Trophoblast cell (in vitro differentiated cells and primary cell): ENCODE data around the gene ZNF543.

Experiments
- DNase-seq, 2 donors: peaks; one replicate each; pipeline ENCODE4 v3.0.0-alpha.2; 2016
- H2AFZ ChIP-seq: 2 replicates; pipeline ENCODE4 v1.6.1; 2013; ENCODE audit warnings: low read length, moderate library complexity, mild to moderate bottlenecking; ENCODE audit not compliant: insufficient read depth, poor library complexity
- H2AK5ac ChIP-seq: 2 replicates; pipeline ENCODE4 v1.6.1; 2013; ENCODE audit warnings: mild to moderate bottlenecking, low read length
- H2BK120ac ChIP-seq: 2 replicates; pipeline ENCODE4 v1.6.1; 2013; ENCODE audit warnings: low read length, mild to moderate bottlenecking, moderate library complexity; ENCODE audit not compliant: insufficient read depth, poor library complexity
- H2BK12ac ChIP-seq: 2 replicates; pipeline ENCODE4 v1.6.1; 2013; ENCODE audit warnings: mild to moderate bottlenecking, low read length, moderate library complexity
- H2BK5ac ChIP-seq: 2 replicates; pipeline ENCODE4 v1.6.1; 2013; ENCODE audit warnings: low read length, low read depth, moderate library complexity, mild to moderate bottlenecking; ENCODE audit not compliant: poor library complexity
- H3K14ac ChIP-seq: 2 replicates; pipeline ENCODE4 v1.6.1; 2013; ENCODE audit warnings: mild to moderate bottlenecking, low read length
- H3K18ac ChIP-seq: 2 replicates; pipeline ENCODE4 v1.6.1; 2013; ENCODE audit warnings: mild to moderate bottlenecking, low read length
- H3K23ac ChIP-seq: 2 replicates; pipeline ENCODE4 v1.6.1; 2013; ENCODE audit warnings: low read length
- H3K27ac ChIP-seq: 2 replicates; pipeline ENCODE4 v1.5.1; 2013; ENCODE audit warnings: low read depth, mild to moderate bottlenecking, inconsistent platforms, low read length, moderate library complexity
- H3K27me3 ChIP-seq: 2 replicates; pipeline ENCODE4 v1.6.1; 2013; ENCODE audit warnings: inconsistent platforms, mild to moderate bottlenecking, low read length, moderate library complexity; ENCODE audit not compliant: insufficient read depth
- H3K36me3 ChIP-seq, 2 experiments: 1 replicate in 1 of 2; 2 replicates in 1 of 2; pipeline ENCODE4 v1.6.1; 2013; ENCODE audit warnings: low read length in 2 of 2, mild to moderate bottlenecking in 2 of 2, moderate library complexity in 1 of 2; ENCODE audit not compliant: insufficient read depth in 2 of 2, control insufficient read depth in 1 of 2
- H3K4ac ChIP-seq: 2 replicates; pipeline ENCODE4 v1.6.1; 2013; ENCODE audit warnings: low read depth, mild to moderate bottlenecking, low read length, moderate library complexity
- H3K4me1 ChIP-seq, 2 experiments: 1 replicate in 1 of 2; 2 replicates in 1 of 2; pipeline ENCODE4 v1.6.1; 2013; ENCODE audit warnings: low read length in 2 of 2, mild to moderate bottlenecking in 2 of 2, moderate library complexity in 1 of 2; ENCODE audit not compliant: insufficient read depth in 2 of 2, control insufficient read depth in 1 of 2
- H3K4me2 ChIP-seq: 2 replicates; pipeline ENCODE4 v1.6.1; 2013; ENCODE audit warnings: inconsistent platforms, mild to moderate bottlenecking, low read length, moderate library complexity
- H3K4me3 ChIP-seq: 2 replicates; pipeline ENCODE4 v1.5.1; 2013; ENCODE audit warnings: mild to moderate bottlenecking, low read depth, low read length, inconsistent platforms
- H3K79me1 ChIP-seq: one replicate; pipeline ENCODE4 v1.6.1; 2013; ENCODE audit warnings: low read length
- H3K79me2 ChIP-seq: 2 replicates; pipeline ENCODE4 v1.6.1; 2013; ENCODE audit warnings: low read length, mild to moderate bottlenecking; ENCODE audit not compliant: control insufficient read depth, insufficient read depth, poor library complexity
- H3K9ac ChIP-seq: 2 replicates; pipeline ENCODE4 v1.6.1; 2013; ENCODE audit warnings: mild to moderate bottlenecking, low read length
- H3K9me3 ChIP-seq: 2 replicates; pipeline ENCODE4 v1.6.1; 2013; ENCODE audit warnings: low read depth, mild to moderate bottlenecking, control low read depth, inconsistent platforms, low read length; ENCODE audit not compliant: insufficient read depth
- H4K12ac ChIP-seq: 2 replicates; pipeline ENCODE4 v1.6.1; 2013; ENCODE audit warnings: low read depth, mild to moderate bottlenecking, low read length, moderate library complexity
- H4K8ac ChIP-seq: 2 replicates; pipeline ENCODE4 v1.6.1; 2013; ENCODE audit warnings: low read depth, mild to moderate bottlenecking, low read length, moderate library complexity
- H4K91ac ChIP-seq: one replicate; pipeline ENCODE4 v1.6.1; 2013; ENCODE audit warnings: low read depth, mild to moderate bottlenecking, low read length, moderate library complexity
- WGBS: extraction: QIAGEN DNeasy Blood & Tissue Kit; methylation state at CpG from one replicate; pipeline ENCODE4 v1.1.7; 2013; ENCODE audit warnings: missing lambda C conversion rate; ENCODE audit not compliant: insufficient read length, insufficient coverage; ENCODE audit errors: extremely low coverage; 5-methylcytosine and 5-hydroxymethylcytosine counted together

Gene ZNF543

DNA sequence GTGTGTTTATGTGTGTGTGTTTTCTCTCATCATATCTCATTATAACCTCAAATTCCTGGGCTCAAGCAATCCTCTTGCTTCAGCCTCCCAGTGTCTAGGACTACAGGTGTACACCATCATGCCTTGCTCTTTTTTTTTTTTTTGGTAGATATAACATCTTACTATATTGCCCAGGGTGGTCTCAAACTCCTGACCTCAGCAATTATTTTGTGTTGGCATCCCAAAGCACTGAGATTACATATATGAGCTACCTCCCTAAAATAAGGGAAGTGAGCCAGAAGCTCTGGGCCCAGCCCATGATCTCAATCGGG lies 448 bp upstream of the ZNF543 start:
- Histone ChIP-seq H4K8ac (peak overlapping the region; percentile 91), H3K9me3 (no peaks in the 10 kb centered on the region), H2BK12ac (no peak overlapping the region), H3K4me1 (peaks cover 6 to 8% of the 10 kb centered on the region in 2 experiments), H3K4me2 (peak overlapping the region; percentile 97), H3K9ac (peak overlapping the region; percentile 94), H3K18ac (peak overlapping the region; percentile 57), H3K27ac (peak overlapping the region; percentile 54), H3K23ac (no peak overlapping the region), H2AFZ (peak overlapping the region; percentile 77), H4K12ac (peak overlapping the region; percentile 58), H3K4ac (no peak overlapping the region), H3K36me3 (peaks cover 5 to 12% of the 10 kb centered on the region in 2 experiments), H3K14ac (peak overlapping the region; percentile 81), H2BK120ac (peak overlapping the region; percentile 14), H3K79me2 (peaks cover 8% of the 10 kb centered on the region), H3K79me1 (peaks cover 6% of the 10 kb centered on the region), H2BK5ac (peak overlapping the region; percentile 18), H3K27me3 (no peaks in the 10 kb centered on the region), H4K91ac (peak overlapping the region; percentile 63), H2AK5ac (no peak overlapping the region), H3K4me3 (peak overlapping the region; percentile 67)
- no peak for DNase-seq
- WGBS, result no CpG with 5 or more reads among the region's 1 CpG

DNA sequence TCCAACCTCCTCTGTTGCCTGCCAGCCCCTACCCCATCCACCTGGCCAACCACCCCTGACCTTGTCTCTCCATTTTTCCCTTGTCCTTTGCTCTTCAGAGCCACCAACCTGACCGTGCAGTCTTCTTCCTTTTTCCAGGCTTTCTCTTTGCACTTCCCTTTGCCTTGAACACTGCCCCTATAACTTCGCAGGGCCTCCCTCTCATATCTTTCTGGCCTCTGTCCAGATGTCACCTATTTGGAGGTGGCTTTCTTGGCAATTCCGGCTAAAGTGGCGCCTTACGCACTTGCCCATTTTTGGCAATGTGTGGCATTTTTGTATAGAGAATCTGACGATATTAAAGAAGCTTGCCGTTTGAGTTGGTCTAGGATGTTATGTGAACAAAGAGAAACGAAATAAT lies 844 bp downstream of the ZNF543 start:
- Histone ChIP-seq H4K91ac (no peak overlapping the region), H3K27me3 (no peaks in the 10 kb centered on the region), H3K36me3 (peaks cover 9 to 21% of the 10 kb centered on the region in 2 experiments), H2AK5ac (no peak overlapping the region), H3K27ac (no peak overlapping the region), H3K9me3 (no peaks in the 10 kb centered on the region), H3K79me1 (peaks cover 6% of the 10 kb centered on the region), H4K12ac (peak overlapping the region; percentile 79), H3K4me3 (peak overlapping the region; percentile 81), H3K4me1 (peaks cover 6 to 8% of the 10 kb centered on the region in 2 experiments), H2AFZ (peak overlapping the region; percentile 41), H3K4ac (peak overlapping the region; percentile 80), H3K18ac (peak overlapping the region; percentile 72), H4K8ac (peak overlapping the region; percentile 93), H2BK5ac (no peak overlapping the region), H2BK120ac (no peak overlapping the region), H3K9ac (peak overlapping the region; percentile 85), H3K79me2 (peaks cover 8% of the 10 kb centered on the region), H3K4me2 (peak overlapping the region; percentile 90), H3K14ac (no peak overlapping the region), H3K23ac (no peak overlapping the region), H2BK12ac (no peak overlapping the region)
- no CpG with 5 or more reads among the region's 8 CpGs for WGBS
- no peak for DNase-seq

DNA sequence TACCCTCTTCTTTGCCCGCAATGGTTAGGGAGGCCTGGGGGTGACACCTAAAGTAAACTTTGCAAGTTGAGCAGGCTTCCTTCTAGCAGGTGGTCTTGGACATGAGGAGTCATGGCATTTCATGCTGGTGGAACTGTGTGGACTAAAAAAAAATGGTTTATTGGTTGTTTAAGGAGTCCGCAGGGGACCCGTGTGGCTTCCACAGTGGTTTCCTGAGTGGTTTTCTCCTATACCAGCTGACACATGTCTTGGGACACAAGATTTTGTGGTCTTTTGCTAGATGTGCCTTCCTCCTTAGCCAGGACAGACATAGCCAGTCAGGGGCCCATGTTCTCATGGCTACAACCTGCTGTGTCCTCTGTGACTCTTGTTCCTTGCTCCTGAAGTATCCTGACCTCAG lies 1.5 kb downstream of the ZNF543 start:
- peaks cover 8% of the 10 kb centered on the region for H3K79me2 ChIP-seq
- H3K4me1 ChIP-seq, result peaks cover 6 to 8% of the 10 kb centered on the region in 2 experiments
- H3K4me2 ChIP-seq, result peak overlapping the region; percentile 90
- no peak for DNase-seq
- no peak overlapping the region for H2BK12ac ChIP-seq
- no peak overlapping the region for H4K12ac ChIP-seq
- no peak overlapping the region for H3K4me3 ChIP-seq
- no peak overlapping the region for H2AFZ ChIP-seq
- H3K4ac ChIP-seq, result peak overlapping the region; percentile 34
- no peaks in the 10 kb centered on the region for H3K9me3 ChIP-seq
- no peaks in the 10 kb centered on the region for H3K27me3 ChIP-seq
- no peak overlapping the region for H2BK5ac ChIP-seq
- H2BK120ac ChIP-seq, result no peak overlapping the region
- no peak overlapping the region for H3K9ac ChIP-seq
- H3K27ac ChIP-seq, result no peak overlapping the region
- H3K23ac ChIP-seq, result no peak overlapping the region
- no peak overlapping the region for H2AK5ac ChIP-seq
- H3K79me1 ChIP-seq, result peaks cover 6% of the 10 kb centered on the region
- WGBS, result no CpG with 5 or more reads among the region's 3 CpGs
- no peak overlapping the region for H4K8ac ChIP-seq
- H4K91ac ChIP-seq, result no peak overlapping the region
- no peak overlapping the region for H3K18ac ChIP-seq
- no peak overlapping the region for H3K14ac ChIP-seq
- peaks cover 13 to 27% of the 10 kb centered on the region in 2 experiments for H3K36me3 ChIP-seq

DNA sequence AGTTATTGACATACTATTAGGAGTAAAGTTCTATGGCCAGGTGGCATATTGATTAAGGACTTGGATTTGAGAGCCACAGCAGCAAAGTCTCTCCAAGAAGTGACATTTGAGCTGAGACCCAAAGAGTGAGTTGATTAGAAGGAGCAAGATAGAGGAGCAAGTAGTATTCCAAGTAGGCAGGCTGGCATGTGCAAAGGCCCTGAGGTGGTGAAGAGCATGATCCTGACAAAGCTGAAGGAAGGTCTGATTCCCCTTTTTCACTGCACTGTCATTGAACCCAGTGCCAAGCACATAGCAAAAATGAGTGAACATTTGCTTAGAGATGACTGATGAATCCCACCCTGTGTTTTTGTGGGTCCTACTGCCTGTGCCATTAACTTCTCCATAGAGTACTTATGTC lies 4.7 kb downstream of the ZNF543 start:
- no peak overlapping the region for H3K27ac ChIP-seq
- no peak overlapping the region for H4K12ac ChIP-seq
- H3K27me3 ChIP-seq, result no peaks in the 10 kb centered on the region
- H3K4me2 ChIP-seq, result no peak overlapping the region
- H3K36me3 ChIP-seq, result peaks cover 31 to 49% of the 10 kb centered on the region in 2 experiments
- H3K9me3 ChIP-seq, result peaks cover 2% of the 10 kb centered on the region
- H4K8ac ChIP-seq, result no peak overlapping the region
- H3K4me1 ChIP-seq, result peaks cover 6 to 8% of the 10 kb centered on the region in 2 experiments
- H2BK5ac ChIP-seq, result no peak overlapping the region
- H4K91ac ChIP-seq, result no peak overlapping the region
- no peak overlapping the region for H2BK120ac ChIP-seq
- H3K23ac ChIP-seq, result no peak overlapping the region
- H2BK12ac ChIP-seq, result no peak overlapping the region
- H2AFZ ChIP-seq, result no peak overlapping the region
- no peak overlapping the region for H3K18ac ChIP-seq
- no peak overlapping the region for H3K14ac ChIP-seq
- H3K9ac ChIP-seq, result no peak overlapping the region
- H2AK5ac ChIP-seq, result no peak overlapping the region
- peaks cover 5% of the 10 kb centered on the region for H3K79me1 ChIP-seq
- H3K4ac ChIP-seq, result no peak overlapping the region
- DNase-seq, result no peak
- no peak overlapping the region for H3K4me3 ChIP-seq
- peaks cover 8% of the 10 kb centered on the region for H3K79me2 ChIP-seq
